ENCODE results near the gene LAMA2. TPM values are rescaled to one million over a fixed set of nuclear protein-coding genes. Genes with fewer than 3 reads are reported as not detected.

Gene LAMA2
- total RNA-seq, 1 donor from 2014 or later: 1.9 TPM

GRCh38 chr6:129516787-129517186 lies 633.8 kb downstream of the LAMA2 start:
- H3K27ac Mint-ChIP-seq (ENCODE audit: unreplicated experiment): no peak overlapping the region
- no peak overlapping the region for H3K4me3 Mint-ChIP-seq (ENCODE audit: unreplicated experiment)
- H3K36me3 Mint-ChIP-seq (ENCODE audit: low read depth): peaks cover 2% of the 10 kb centered on the region
- no peak for TF ChIP-seq CTCF (IDR thresholded peaks at IDR 0.05)
- no peaks in the 10 kb centered on the region for H3K9me3 Mint-ChIP-seq (ENCODE audit: low read depth)
- no peak for DNase-seq (ENCODE audit: low spot score)
- H3K27me3 Mint-ChIP-seq (ENCODE audit: low read depth): no peaks in the 10 kb centered on the region
- H3K4me1 Mint-ChIP-seq (ENCODE audit: low read depth): peaks cover 4% of the 10 kb centered on the region

GRCh38 chr6:129517288-129517687 lies 634.4 kb downstream of the LAMA2 start:
- no peak for TF ChIP-seq CTCF (IDR thresholded peaks at IDR 0.05)
- Mint-ChIP-seq H3K9me3 (ENCODE audit: low read depth) (no peaks in the 10 kb centered on the region), H3K36me3 (ENCODE audit: low read depth) (peaks cover 2% of the 10 kb centered on the region), H3K27ac (ENCODE audit: unreplicated experiment) (no peak overlapping the region), H3K27me3 (ENCODE audit: low read depth) (no peaks in the 10 kb centered on the region), H3K4me1 (ENCODE audit: low read depth) (peaks cover 4% of the 10 kb centered on the region), H3K4me3 (ENCODE audit: unreplicated experiment) (no peak overlapping the region)
- no peak for DNase-seq (ENCODE audit: low spot score)

GRCh38 chr6:129519750-129520149 lies 636.8 kb downstream of the LAMA2 start:
- TF ChIP-seq CTCF (IDR thresholded peaks at IDR 0.05): no peak
- H3K4me1 Mint-ChIP-seq (ENCODE audit: low read depth): no peaks in the 10 kb centered on the region
- peaks cover 2% of the 10 kb centered on the region for H3K36me3 Mint-ChIP-seq (ENCODE audit: low read depth)
- H3K4me3 Mint-ChIP-seq (ENCODE audit: unreplicated experiment): no peak overlapping the region
- H3K27ac Mint-ChIP-seq (ENCODE audit: unreplicated experiment): no peak overlapping the region
- DNase-seq (ENCODE audit: low spot score): no peak
- no peaks in the 10 kb centered on the region for H3K27me3 Mint-ChIP-seq (ENCODE audit: low read depth)
- H3K9me3 Mint-ChIP-seq (ENCODE audit: low read depth): no peaks in the 10 kb centered on the region

GRCh38 chr6:129521946-129522345 lies 639.0 kb downstream of the LAMA2 start:
- TF ChIP-seq CTCF (IDR thresholded peaks at IDR 0.05): no peak
- no peaks in the 10 kb centered on the region for H3K9me3 Mint-ChIP-seq (ENCODE audit: low read depth)
- H3K4me3 Mint-ChIP-seq (ENCODE audit: unreplicated experiment): no peak overlapping the region
- H3K4me1 Mint-ChIP-seq (ENCODE audit: low read depth): peaks cover 3% of the 10 kb centered on the region
- no peaks in the 10 kb centered on the region for H3K27me3 Mint-ChIP-seq (ENCODE audit: low read depth)
- H3K36me3 Mint-ChIP-seq (ENCODE audit: low read depth): no peaks in the 10 kb centered on the region
- no peak for DNase-seq (ENCODE audit: low spot score)
- H3K27ac Mint-ChIP-seq (ENCODE audit: unreplicated experiment): no peak overlapping the region

GRCh38 chr6:129523816-129524215 lies 640.9 kb downstream of the LAMA2 start:
- DNase-seq (ENCODE audit: low spot score): no peak
- Mint-ChIP-seq H3K9me3 (ENCODE audit: low read depth) (no peaks in the 10 kb centered on the region), H3K4me3 (ENCODE audit: unreplicated experiment) (no peak overlapping the region), H3K27me3 (ENCODE audit: low read depth) (no peaks in the 10 kb centered on the region), H3K36me3 (ENCODE audit: low read depth) (no peaks in the 10 kb centered on the region), H3K4me1 (ENCODE audit: low read depth) (peaks cover 3% of the 10 kb centered on the region), H3K27ac (ENCODE audit: unreplicated experiment) (no peak overlapping the region)
- no peak for TF ChIP-seq CTCF (IDR thresholded peaks at IDR 0.05)

All from chondrocyte (in vitro differentiated cells).